ENCODE data around the gene ZNF835. TPM values are rescaled to one million over a fixed set of nuclear protein-coding genes. Genes with fewer than 3 reads are reported as not detected.

The ZNF835 gene
- total RNA-seq, 6 experiments from 2014 or later = not detected

DNA sequence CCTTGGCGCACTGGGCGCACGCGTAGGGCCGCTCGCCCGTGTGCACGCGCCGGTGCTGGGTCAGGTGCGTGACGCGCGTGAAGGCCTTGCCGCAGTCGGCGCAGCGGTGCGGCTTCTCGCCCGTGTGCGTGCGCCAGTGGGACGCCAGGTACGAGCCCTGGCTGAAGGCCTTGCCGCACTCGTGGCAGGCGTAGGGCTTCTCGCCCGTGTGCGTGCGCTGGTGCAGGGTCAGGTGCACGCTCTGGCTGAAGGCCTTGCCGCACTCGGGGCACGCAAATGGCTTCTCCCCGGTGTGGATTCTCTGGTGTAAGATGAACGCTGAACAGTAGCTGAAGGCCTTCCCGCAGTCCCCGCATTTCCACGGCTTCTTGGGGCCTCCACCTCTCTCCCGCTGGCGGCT is 7.0 kb downstream of the ZNF835 start:
- Mint-ChIP-seq H3K4me1 (ENCODE audit: low read depth) (no peaks in the 10 kb centered on the region), H3K36me3 (ENCODE audit: low read depth) (peaks cover 4% of the 10 kb centered on the region; the same call in 1 of the 2 replicates), H3K9me3 (peaks cover 77% of the 10 kb centered on the region), H3K4me3 (no peak overlapping the region), H3K27me3 (ENCODE audit: insufficient read depth) (no peaks in the 10 kb centered on the region; the same call in 1 of the 2 replicates), H3K27ac (no peak overlapping the region)
- TF ChIP-seq, protein P1, sequence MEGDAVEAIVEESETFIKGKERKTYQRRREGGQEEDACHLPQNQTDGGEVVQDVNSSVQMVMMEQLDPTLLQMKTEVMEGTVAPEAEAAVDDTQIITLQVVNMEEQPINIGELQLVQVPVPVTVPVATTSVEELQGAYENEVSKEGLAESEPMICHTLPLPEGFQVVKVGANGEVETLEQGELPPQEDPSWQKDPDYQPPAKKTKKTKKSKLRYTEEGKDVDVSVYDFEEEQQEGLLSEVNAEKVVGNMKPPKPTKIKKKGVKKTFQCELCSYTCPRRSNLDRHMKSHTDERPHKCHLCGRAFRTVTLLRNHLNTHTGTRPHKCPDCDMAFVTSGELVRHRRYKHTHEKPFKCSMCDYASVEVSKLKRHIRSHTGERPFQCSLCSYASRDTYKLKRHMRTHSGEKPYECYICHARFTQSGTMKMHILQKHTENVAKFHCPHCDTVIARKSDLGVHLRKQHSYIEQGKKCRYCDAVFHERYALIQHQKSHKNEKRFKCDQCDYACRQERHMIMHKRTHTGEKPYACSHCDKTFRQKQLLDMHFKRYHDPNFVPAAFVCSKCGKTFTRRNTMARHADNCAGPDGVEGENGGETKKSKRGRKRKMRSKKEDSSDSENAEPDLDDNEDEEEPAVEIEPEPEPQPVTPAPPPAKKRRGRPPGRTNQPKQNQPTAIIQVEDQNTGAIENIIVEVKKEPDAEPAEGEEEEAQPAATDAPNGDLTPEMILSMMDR (IDR thresholded peaks at IDR 0.05) = no peak
- no peak for DNase-seq

DNA sequence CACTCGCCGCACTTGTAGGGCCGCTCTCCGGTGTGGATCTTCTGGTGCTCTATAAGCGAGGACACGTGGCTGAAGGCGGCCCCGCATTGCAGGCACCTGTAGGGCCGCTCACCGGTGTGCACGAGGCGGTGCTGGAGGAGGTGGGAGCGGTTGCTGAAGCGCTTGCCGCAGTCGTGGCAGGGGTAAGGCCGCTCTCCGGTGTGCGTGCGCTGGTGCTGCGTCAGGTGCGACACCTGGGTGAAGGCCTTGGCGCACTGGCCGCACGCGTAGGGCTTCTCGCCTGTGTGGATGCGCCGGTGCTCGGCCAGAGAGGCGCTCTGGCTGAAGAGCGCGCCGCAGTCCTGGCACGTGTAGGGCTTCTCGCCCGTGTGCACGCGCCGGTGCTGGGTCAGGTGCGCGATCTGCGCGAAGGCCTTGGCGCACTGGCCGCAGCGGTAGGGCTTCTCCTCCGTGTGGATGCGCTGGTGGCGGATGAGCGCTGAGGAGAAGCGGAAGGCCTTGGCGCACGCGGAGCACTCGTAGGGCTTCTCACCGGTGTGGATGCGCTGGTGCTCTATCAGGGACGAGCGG is 7.5 kb downstream of the ZNF835 start:
- Mint-ChIP-seq H3K4me1 (ENCODE audit: low read depth) (no peaks in the 10 kb centered on the region), H3K36me3 (ENCODE audit: low read depth) (peaks cover 4% of the 10 kb centered on the region; the same call in 1 of the 2 replicates), H3K4me3 (no peak overlapping the region), H3K27me3 (ENCODE audit: insufficient read depth) (no peaks in the 10 kb centered on the region; the same call in 1 of the 2 replicates), H3K9me3 (peaks cover 80% of the 10 kb centered on the region), H3K27ac (no peak overlapping the region)
- TF ChIP-seq, protein P1 (IDR thresholded peaks at IDR 0.05) = no peak
- no peak for DNase-seq

DNA sequence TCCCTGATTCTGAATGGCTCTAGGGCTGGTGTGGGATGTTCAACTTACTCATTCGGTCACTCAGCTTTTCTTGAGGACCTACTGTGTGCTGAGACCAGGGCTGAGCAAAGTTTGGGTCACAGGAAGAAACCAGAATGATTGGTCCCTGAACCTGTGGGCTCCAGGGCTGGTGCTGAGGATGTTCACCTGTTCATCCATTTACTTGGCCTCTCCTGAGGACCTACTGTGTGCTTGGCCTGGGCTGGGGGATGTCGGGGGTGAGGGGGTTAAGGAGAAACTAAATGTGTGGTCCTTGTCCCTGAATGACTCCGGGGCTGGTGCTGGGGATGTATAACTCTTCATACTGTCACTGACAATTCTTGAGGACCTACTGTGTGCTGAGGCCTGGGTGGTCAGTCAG is 10.3 kb downstream of the ZNF835 start:
- DNase-seq = no peak
- H3K36me3 Mint-ChIP-seq (ENCODE audit: low read depth) = peaks cover 4% of the 10 kb centered on the region; the same call in 1 of the 2 replicates
- no peak overlapping the region for H3K27ac Mint-ChIP-seq
- H3K4me1 Mint-ChIP-seq (ENCODE audit: low read depth) = no peaks in the 10 kb centered on the region
- H3K4me3 Mint-ChIP-seq = no peak overlapping the region
- H3K9me3 Mint-ChIP-seq = peaks cover 65% of the 10 kb centered on the region
- TF ChIP-seq, protein P1 (IDR thresholded peaks at IDR 0.05) = no peak
- H3K27me3 Mint-ChIP-seq (ENCODE audit: insufficient read depth) = no peaks in the 10 kb centered on the region; the same call in 1 of the 2 replicates

DNA sequence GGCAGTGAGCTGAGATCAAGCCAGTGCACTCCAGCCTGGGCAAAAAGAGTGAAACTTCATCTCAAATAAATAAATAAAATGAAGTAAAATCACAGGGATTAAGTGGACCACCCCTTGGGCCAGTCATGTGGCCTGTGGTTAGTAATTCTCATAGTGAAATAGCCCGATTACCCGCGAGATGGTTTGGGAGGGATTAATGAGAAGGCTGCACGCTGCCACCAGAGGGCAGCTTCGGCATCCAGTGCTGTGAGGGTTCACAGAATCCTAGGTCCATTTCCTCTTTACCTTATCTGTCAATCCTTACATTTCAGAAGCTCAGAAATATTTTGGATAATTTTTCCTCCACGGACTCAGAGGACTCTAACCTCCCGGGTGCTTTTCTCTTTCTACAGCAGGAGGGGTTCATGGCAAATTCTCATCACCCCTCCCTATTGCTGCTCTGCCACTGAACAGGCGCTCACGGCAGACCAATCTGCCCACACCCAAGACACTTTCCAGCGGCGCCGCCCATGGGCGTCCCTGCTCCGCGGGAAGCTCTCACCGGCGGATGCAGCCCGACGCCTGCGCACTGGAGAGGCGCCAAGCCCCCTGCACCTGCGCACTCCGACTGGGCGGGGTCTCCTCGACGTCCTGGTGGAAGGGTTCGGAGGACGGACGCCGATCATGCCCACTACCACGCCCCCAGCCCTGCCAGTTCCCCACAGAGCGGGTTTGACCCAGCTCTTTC is 11.0 kb downstream of the ZNF835 start:
- peaks cover 66% of the 10 kb centered on the region for H3K9me3 Mint-ChIP-seq
- no peak for DNase-seq
- TF ChIP-seq, protein P1 (IDR thresholded peaks at IDR 0.05) = no peak
- no peaks in the 10 kb centered on the region for H3K4me1 Mint-ChIP-seq (ENCODE audit: low read depth)
- H3K27ac Mint-ChIP-seq = no peak overlapping the region
- no peaks in the 10 kb centered on the region; the same call in 1 of the 2 replicates for H3K27me3 Mint-ChIP-seq (ENCODE audit: insufficient read depth)
- H3K4me3 Mint-ChIP-seq = no peak overlapping the region
- H3K36me3 Mint-ChIP-seq (ENCODE audit: low read depth) = peaks cover 4% of the 10 kb centered on the region; the same call in 1 of the 2 replicates

DNA sequence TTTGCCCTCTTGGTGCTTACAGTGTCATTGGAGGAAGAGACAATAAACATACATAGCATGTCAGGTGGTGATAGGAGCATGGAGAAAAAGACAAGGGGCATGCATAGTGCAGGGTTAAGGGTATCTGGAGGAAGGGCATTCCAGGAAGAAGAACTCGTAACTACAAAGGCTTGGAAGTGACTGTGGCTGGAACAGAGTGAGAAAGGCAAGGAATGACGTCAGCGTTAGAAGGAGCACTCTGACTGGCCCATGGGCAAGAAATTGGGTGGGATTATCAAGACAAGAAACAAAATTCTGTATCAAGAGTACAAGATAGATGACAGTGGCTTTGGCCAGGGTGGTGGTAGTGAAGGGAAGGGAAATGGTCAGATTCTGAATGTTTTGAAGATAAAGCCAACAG is 17.4 kb downstream of the ZNF835 start:
- Mint-ChIP-seq H3K4me3 (no peak overlapping the region), H3K4me1 (ENCODE audit: low read depth) (no peaks in the 10 kb centered on the region), H3K36me3 (ENCODE audit: low read depth) (no peaks in the 10 kb centered on the region; the same call in 1 of the 2 replicates), H3K9me3 (peaks cover 67% of the 10 kb centered on the region), H3K27me3 (ENCODE audit: insufficient read depth) (no peaks in the 10 kb centered on the region), H3K27ac (no peak overlapping the region)
- no peak for DNase-seq
- TF ChIP-seq, protein P1 (IDR thresholded peaks at IDR 0.05) = no peak
